NCI-H2081 (cell line): ENCODE data around the gene USP13.

Experiments used
- DNase-seq, 2 experiments: peaks; one replicate each; lab custom pipeline; 2025; lab: John Stamatoyannopoulos, UW

USP13 gene

GRCh38 chr3:179801263-179801662 is 148.4 kb downstream of the USP13 start:
- no peak for DNase-seq

- no peak for DNase-seq
These were observed 149.0 kb downstream of the USP13 start for GRCh38 chr3:179801856-179802255.

- no peak for DNase-seq
These were observed 153.3 kb downstream of the USP13 start for GRCh38 chr3:179806177-179806576.

- no peak for DNase-seq
These were observed 154.7 kb downstream of the USP13 start for GRCh38 chr3:179807588-179807987.

- no peak for DNase-seq
These were observed 156.8 kb downstream of the USP13 start for GRCh38 chr3:179809639-179810038.

GRCh38 chr3:179811321-179812095 is 158.7 kb downstream of the USP13 start:
- DNase-seq, result peak; percentile 90

- DNase-seq, result no peak
These were observed 159.2 kb downstream of the USP13 start for GRCh38 chr3:179812096-179812382.

- DNase-seq, result no peak
These were observed 166.5 kb downstream of the USP13 start for GRCh38 chr3:179819379-179819778.

- DNase-seq, result no peak
These were observed 169.5 kb downstream of the USP13 start for GRCh38 chr3:179822296-179822695.

- peak; percentile 23 to 58 for DNase-seq
These were observed 172.8 kb downstream of the USP13 start for GRCh38 chr3:179825527-179826246.

- no peak for DNase-seq
These were observed 173.4 kb downstream of the USP13 start for GRCh38 chr3:179826247-179826637.

- no peak for DNase-seq
These were observed 175.9 kb downstream of the USP13 start for GRCh38 chr3:179828738-179829137.

GRCh38 chr3:179829401-179829800 is 176.6 kb downstream of the USP13 start:
- no peak for DNase-seq

GRCh38 chr3:179832333-179832854 is 179.6 kb downstream of the USP13 start:
- DNase-seq, result no peak

- DNase-seq, result no peak
These were observed 180.5 kb downstream of the USP13 start for GRCh38 chr3:179833294-179833693.

GRCh38 chr3:179837374-179837773 is 184.5 kb downstream of the USP13 start:
- no peak for DNase-seq
